Thoracic aorta (tissue), 2 donors: ENCODE measurements around the gene IGLL1. TPM values are rescaled to one million over a fixed set of nuclear protein-coding genes. Genes with fewer than 3 reads are reported as not detected.

Source experiments
- ATAC-seq: fragments of 150-250 bp; one replicate; pipeline ENCODE4 v1.8.0; 2017; ENCODE audit warnings: low read depth; ENCODE audit not compliant: insufficient number of reproducible peaks, low FRiP score
- DNase-seq: peaks from one replicate; pipeline ENCODE4 v3.0.0-alpha.2; 2020; ENCODE audit warnings: low spot score
- H3K27ac ChIP-seq, 2 donors: fragments of 200-600 bp; sonication (generic); 1 replicate in 1 of 2; 2 replicates in 1 of 2; pipeline ENCODE4 v1.5.1; 2016; ENCODE audit warnings: mild to moderate bottlenecking in 2 of 2, moderate library complexity in 2 of 2
- H3K27me3 ChIP-seq: fragments of 200-600 bp; sonication (generic); replicated peaks from 2 replicates; pipeline ENCODE4 v1.6.0; 2016; ENCODE audit warnings: mild to moderate bottlenecking; ENCODE audit not compliant: insufficient read depth
- H3K36me3 ChIP-seq: fragments of 200-600 bp; sonication (generic); one replicate; pipeline ENCODE4 v1.5.1; 2016
- H3K4me1 ChIP-seq, 2 donors: fragments of 200-600 bp; sonication (generic); 1 replicate in 1 of 2; 2 replicates in 1 of 2; pipeline versions ENCODE4 v1.5.1 to v1.6.0; 2016; ENCODE audit warnings: low read depth in 2 of 2, mild to moderate bottlenecking in 1 of 2; ENCODE audit not compliant: control insufficient read depth in 1 of 2
- H3K4me3 ChIP-seq: fragments of 200-600 bp; sonication (generic); 2 replicates; pipeline ENCODE4 v1.5.1; 2016; ENCODE audit warnings: mild to moderate bottlenecking
- H3K9me3 ChIP-seq: fragments of 200-600 bp; sonication (generic); 2 replicates; pipeline ENCODE4 v1.5.1; 2016
- total RNA-seq, 2 donors: library from RNA; depleted of rRNA; stranded (reverse); fragments of >200 nt; gene quantifications; one replicate each; pipeline versions ENCODE4 v1.1.0 to v1.2.3, GENCODE V29; 2016
- TF ChIP-seq, protein P1 (sequence below): fragments of 200-600 bp; sonication (generic); IDR thresholded peaks from one replicate; pipeline ENCODE4 v1.5.1; 2019; ENCODE audit warnings: antibody characterized with exemption

IGLL1 gene
- total RNA-seq, 2 donors from 2014 or later = not detected

DNA sequence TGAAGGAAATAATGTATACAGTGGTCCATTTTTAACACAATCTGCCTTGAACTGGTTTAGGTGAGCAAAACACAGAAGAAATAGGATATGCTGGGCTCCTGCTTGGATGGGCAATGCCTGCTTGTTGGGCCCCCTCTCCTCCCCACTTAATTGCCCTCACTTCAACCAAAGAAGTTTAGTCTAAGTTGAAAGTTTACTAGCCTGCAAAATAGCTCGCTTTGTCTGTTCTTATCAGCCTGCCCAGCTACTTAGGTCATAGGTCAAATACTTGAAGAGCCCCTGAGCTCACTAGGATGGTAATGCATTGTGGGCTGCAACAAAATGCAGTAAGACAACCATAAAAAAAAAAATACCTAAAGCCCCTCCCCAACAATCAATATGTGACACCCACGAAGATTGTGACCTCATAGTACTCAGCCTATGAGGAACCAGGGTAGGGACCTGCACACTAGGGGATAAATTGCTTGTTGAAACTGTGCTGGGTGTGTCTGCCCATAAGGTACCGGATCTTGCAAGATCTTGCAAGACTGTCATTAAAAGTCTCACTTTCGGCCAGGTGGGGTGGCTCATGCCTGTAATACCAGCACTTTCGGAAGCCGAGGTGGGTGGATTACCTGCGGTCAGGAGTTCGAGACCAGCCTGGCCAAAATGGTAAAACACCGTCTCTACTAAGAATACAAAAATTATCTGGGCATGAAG lies 41.1 kb upstream of the IGLL1 start:
- TF ChIP-seq, protein P1, sequence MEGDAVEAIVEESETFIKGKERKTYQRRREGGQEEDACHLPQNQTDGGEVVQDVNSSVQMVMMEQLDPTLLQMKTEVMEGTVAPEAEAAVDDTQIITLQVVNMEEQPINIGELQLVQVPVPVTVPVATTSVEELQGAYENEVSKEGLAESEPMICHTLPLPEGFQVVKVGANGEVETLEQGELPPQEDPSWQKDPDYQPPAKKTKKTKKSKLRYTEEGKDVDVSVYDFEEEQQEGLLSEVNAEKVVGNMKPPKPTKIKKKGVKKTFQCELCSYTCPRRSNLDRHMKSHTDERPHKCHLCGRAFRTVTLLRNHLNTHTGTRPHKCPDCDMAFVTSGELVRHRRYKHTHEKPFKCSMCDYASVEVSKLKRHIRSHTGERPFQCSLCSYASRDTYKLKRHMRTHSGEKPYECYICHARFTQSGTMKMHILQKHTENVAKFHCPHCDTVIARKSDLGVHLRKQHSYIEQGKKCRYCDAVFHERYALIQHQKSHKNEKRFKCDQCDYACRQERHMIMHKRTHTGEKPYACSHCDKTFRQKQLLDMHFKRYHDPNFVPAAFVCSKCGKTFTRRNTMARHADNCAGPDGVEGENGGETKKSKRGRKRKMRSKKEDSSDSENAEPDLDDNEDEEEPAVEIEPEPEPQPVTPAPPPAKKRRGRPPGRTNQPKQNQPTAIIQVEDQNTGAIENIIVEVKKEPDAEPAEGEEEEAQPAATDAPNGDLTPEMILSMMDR = no peak
- H3K4me1 ChIP-seq = no peaks in the 10 kb centered on the region
- H3K36me3 ChIP-seq = no peaks in the 10 kb centered on the region
- H3K27me3 ChIP-seq = no peaks in the 10 kb centered on the region
- no peak overlapping the region for H3K4me3 ChIP-seq
- H3K9me3 ChIP-seq = no peaks in the 10 kb centered on the region
- no peak for DNase-seq
- ATAC-seq = no peak
- no peak overlapping the region for H3K27ac ChIP-seq

DNA sequence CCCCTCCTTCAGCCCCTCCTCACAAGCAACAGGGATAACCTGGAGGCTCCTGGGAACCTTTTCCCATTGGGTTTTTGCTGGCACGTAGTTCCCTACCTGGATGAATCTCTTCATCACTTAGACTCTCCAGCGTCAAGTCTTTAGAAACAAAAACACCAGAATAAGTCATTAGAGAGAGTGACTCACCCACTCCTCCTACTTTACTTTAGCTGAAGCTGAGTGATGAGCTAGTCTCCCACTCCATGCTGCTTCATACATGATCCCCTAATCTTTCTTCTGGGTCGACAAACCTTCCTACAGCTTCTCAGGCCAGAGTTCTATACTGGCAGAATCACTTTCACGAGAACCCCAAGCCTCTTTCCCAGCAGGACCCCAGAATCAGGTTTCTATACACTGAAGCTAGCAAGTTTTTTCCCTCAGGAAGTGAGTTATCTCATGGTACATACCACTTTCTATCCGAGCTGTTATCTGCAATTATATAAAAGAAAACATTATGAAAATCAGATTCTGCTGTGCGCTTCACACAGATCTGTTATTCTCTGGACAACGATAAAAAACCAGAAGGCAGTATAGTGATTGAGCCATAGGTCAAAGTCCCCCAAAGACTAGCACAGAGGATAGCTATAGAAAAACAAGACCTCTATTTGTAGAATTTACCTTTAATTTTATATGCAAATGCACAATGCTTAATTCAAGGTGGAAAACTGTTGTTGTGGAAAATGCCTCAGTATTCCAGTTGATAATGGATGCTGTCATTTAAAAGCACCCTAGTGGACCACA lies 33.3 kb upstream of the IGLL1 start:
- TF ChIP-seq, protein P1 = no peak

DNA sequence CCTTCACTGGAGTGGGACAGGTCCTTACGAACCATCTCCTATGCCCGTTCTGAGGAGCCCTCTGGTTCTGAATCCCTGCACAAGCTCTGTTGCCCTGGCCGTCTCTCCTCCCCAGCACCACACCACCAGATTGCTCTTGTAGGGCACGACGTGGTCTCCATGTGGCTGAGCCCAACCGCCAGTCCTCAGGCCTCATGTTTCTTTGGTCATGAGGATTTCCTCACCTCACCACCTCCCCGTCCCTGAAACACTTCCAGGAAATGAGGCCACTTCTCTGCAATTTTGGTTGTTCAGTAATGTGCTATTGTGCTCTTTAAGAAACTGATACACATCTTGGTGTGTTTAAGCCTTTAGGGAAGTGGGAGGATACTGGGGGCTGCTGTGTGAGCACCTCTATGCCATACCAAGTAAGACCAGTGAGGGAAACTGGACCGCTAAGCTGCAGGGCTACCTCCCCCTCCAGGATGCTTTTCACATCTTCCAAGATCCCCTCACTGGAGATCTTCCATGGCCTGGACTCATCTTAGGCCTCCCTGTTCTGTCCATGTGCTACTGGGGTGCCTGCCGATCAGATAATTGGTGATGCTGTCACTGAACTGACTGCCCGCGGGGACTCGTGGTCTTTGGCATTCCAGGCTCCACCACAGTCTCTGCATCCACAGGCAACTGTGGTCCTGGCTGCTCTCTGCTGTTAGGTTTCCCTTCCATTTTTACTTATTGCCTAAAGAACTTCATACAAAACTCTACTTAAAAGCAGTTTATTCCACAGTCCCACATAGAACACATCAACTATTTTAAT lies 30.1 kb upstream of the IGLL1 start:
- Histone ChIP-seq H3K27ac (no peak overlapping the region), H3K4me3 (no peak overlapping the region), H3K9me3 (no peaks in the 10 kb centered on the region), H3K4me1 (no peaks in the 10 kb centered on the region), H3K36me3 (no peaks in the 10 kb centered on the region), H3K27me3 (no peaks in the 10 kb centered on the region)
- ATAC-seq (no peak), DNase-seq (no peak)
- TF ChIP-seq, protein P1 = no peak

More for the DNA sequence above, 33.3 kb upstream of the IGLL1 start:
- Histone ChIP-seq H3K36me3 (no peaks in the 10 kb centered on the region), H3K9me3 (no peaks in the 10 kb centered on the region), H3K4me1 (no peaks in the 10 kb centered on the region), H3K4me3 (no peak overlapping the region), H3K27me3 (no peaks in the 10 kb centered on the region), H3K27ac (no peak overlapping the region)
- no peak for DNase-seq
- no peak for ATAC-seq

DNA sequence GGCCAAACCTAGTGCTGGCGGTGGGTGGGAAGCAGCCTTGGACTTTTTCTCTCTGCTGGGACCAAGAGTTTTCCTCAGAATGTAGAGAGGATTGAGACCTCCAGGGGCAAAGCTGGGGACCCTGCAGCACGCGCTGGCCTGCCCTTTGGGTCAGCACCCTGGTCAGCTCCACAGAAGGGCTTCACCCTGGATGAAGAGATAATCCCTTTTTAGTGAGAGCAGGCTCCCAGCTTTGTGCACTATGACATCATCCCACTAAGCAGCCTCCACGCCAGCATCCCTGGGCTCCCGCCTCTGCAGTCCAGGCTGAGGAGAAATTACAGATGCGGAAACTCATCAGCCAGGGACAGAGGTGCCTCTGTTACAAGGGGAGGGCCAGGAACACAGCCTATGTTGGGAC lies 28.5 kb upstream of the IGLL1 start:
- no peak overlapping the region for H3K4me3 ChIP-seq
- H3K36me3 ChIP-seq = no peaks in the 10 kb centered on the region
- H3K4me1 ChIP-seq = no peaks in the 10 kb centered on the region
- no peak overlapping the region for H3K27ac ChIP-seq
- TF ChIP-seq, protein P1 = no peak
- no peaks in the 10 kb centered on the region for H3K9me3 ChIP-seq
- no peaks in the 10 kb centered on the region for H3K27me3 ChIP-seq
- no peak for ATAC-seq
- no peak for DNase-seq
